HG03432 (cell line): Measurements from ENCODE around the gene KCNE3.
"Not testable (repeated sequence)": the region's sequence is repeated elsewhere in the genome, so short reads cannot be mapped to it uniquely, and the experiment has no call there.

Experiments
- ATAC-seq: cut with Tn5 transposase; IDR thresholded peaks from one replicate; pipeline ENCODE4 v1.9.1; 2021; ENCODE audit warnings: mild to moderate bottlenecking, moderate library complexity; ENCODE audit not compliant: unreplicated experiment

KCNE3 gene

DNA sequence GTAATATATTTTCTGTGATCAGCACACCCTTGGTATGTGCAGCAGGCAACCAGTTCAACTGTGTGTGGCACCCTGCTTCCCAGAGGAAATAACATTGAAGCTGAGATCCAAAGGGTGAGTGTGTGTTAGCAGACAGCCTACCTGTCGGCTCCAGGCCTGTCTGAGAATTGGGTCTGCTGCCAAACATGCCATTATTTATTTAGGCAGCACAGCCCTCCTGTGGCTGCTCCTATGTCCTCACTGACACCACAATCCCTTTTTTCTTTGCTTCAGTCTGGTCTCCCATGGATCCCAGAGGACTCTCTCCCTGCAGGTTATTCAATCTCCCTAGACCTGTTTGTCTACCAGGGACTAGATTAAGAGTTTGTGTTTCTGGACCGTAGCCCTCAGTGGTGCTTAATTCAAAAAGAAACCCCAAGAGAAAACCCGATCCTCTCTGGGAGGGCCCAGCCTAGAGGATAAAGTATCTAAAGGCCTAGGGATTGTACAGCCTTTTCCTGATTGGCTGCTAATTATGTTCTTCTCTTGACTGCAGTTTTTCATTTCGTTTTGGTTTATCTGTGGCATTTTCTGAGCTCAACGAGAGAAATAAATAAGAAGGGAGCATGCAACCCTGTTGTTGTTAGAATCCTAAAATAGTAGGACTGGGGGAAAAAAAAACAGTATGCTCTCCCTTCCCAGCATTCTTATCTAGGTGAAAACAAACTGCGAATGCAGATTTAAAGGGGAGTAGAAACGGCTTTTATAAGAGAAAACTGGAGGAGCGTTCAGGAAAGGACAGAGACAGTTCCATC is 24.1 kb downstream of the KCNE3 start:
- ATAC-seq = no peak

DNA sequence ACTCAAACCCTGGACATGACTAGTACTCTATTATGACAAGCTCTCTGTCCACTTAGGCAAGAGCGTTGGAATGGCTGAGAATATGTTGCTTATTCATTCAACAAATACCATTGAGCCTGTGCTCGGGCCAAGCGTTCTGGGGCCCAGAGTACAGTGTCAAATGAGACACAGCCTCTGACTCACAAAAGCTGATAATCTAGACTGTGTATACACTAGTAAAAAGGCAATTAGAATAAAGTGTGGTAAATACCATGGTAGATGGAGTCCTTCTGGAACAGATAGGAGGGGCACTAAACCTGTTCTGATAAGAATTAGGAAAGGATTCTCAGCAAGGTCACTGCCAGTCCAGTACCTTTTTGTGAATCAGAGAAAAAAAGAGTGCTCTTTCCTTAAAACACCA is 24.7 kb downstream of the KCNE3 start:
- no peak for ATAC-seq

DNA sequence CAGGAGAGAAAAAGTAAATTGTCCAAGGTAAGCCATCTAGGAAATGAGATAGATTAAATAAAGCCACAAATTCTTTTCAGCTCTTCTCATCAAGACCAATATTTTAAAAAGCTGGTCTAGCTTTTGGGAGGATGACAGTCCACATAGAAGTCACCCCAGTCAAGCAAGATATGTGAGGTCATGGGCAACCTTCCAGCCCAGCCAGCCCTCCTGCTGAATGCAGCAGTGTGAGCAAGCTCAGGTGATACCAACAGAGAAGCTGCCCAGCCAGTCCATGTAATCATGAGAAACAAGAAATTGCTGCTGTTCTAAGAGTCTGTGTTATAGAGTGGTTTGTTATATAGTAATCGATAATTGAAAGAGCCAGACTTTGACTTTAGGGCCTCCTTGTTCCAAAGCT is 28.7 kb downstream of the KCNE3 start:
- no peak for ATAC-seq

DNA sequence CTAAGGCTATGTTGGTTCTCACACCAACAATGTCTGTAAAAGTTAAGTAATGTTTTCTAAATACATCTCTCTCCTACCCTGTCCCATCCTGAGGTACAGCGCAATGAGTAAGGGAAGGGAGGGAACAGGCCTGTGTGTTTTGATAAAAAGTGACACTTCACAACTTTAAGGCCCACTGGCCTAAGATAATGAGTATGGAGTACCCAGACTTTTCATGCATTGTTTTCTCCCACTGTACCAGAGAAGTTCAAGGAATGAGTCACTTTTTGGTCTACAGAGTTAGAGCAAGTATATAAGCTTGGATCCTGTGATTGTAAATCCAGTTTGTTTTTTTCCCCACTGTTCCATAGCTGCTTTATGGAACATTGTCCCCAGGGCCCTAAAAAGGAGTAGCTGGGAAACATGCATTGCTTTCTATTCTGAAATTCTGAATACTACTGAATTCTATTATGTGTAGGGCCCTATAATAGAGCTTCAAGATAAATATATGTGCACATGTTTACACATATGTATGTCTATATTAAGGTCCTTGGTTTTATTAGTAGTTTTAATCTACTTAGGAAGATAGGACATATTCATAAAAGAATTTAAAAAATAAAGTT is 29.8 kb downstream of the KCNE3 start:
- ATAC-seq = no peak

DNA sequence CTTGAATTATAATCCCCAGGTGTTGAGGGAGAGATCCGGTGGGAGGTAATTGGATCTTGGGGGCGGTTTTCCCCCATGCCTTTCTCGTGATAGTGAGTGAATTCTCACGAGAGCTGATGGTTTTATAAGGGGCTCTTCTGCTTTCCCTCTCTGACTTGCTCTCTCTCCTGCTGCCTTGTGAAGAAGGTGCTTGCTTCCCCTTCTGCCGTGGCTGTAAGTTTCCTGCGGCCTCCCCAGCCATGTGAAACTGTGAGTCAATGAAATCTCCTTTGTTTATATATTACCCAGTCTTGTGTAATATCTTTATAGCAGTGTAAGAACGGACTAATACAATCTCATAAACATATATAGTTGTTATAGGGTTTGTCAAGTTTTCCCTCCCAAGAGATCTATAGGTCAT is 32.8 kb downstream of the KCNE3 start:
- no peak for ATAC-seq

DNA sequence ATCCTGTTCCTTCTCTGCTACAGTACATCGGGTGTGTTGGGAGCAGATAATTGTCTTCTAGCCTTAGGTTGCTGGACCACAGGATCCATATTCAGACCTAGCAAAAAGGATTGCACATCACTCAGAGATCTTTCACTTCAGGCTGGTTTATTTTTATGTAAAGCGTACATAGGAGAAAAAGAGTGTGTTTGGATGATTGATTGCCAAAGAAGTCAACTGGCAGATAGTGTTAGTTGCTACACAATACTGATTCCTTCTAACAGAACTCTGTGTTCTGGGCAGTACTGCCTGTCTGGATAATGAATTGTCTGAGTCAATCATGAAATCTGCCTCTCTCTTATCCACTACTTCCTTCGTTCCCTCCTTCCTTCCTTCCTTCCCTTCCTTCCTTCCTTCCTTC is 38.1 kb downstream of the KCNE3 start:
- ATAC-seq = no peak

DNA sequence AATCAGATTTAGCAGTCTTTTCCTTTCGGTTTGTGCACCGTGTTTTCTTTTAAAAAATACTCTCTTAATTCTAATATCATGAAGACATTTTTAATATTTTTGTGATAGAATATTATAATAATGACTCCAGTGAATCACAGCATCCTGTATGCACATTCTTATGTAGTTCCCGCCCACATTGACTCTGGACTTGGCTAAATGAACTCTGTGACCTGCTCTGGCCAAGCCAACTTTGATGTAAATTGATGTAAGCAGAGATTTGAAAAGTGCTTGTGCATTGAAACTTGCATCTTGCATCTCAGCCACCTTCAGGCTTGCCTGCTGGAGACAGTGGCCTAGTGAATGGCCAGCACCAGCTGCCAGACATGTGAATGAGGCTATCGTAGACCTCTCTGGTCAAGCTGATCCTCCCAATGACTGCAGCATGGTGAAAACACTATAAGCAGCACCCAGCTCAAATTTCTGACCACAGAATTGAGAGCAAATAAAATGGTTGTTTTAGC is 39.9 kb downstream of the KCNE3 start:
- ATAC-seq = no peak

DNA sequence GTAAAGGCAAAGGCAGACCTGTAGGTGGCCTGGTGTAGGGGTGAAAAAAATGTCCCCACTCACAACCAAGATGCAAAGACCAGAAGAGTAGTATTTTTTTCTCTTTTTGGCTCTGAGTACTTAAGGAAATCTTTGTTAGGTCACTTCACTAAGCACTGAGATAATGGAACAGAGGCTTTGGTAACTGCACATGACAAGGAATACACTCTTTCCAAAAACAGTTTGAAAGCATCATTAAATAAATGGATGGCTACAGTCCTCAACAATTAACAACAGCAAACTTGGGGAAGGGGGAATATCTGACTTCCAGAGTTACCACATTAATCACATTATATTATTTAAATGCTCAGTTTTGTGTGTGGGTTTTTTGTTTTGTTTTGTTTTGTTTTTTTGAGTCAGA is 42.2 kb downstream of the KCNE3 start:
- ATAC-seq = no peak

DNA sequence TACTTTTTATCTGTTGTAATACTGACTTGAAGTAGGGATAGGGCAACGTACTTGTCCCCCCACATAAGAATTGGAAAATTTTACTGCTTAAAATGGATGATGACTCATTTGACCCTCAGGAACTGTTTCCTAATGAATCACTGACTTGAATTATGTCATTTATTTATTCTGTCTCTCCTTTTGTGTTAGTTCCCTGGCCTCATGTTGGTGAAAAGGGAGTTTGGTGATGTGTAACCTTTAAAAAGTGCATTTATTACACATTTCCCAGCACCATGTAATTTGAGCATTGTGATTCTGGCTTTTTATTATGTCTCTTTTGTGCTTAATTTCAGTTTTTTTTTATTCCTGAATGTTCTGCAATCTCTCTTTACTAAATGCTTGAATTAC is 48.8 kb downstream of the KCNE3 start:
- ATAC-seq = no peak

DNA sequence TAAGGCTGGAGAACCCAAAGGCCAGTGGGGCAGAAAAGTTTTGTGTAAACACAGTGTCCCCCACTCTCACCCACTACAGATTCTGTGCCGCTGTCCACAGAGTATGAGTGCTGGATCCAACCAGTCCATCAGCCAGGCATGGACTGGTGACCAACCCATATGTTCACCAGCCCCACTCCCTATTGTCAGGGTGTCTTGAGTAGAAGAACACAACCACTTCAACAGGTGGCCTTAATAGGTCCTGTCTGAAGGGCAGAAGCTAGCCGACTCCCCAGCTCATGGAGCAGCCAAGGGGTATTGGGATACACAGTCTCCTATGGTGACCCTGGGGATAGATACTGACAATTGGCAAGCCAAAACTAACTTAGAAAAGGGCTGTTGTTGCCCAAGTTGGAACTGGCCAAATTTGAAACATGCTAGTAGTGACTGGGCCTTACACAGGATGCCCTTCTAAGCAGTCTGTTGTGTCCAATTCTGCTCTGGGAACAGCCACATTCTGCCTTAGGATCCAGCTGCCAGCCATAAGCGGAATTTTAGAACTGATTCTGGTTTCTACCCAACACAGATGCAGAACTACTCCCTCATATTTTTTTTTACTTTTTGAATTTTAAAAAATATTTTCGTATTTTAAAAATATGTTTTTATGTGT is 49.4 kb downstream of the KCNE3 start:
- ATAC-seq = no peak

DNA sequence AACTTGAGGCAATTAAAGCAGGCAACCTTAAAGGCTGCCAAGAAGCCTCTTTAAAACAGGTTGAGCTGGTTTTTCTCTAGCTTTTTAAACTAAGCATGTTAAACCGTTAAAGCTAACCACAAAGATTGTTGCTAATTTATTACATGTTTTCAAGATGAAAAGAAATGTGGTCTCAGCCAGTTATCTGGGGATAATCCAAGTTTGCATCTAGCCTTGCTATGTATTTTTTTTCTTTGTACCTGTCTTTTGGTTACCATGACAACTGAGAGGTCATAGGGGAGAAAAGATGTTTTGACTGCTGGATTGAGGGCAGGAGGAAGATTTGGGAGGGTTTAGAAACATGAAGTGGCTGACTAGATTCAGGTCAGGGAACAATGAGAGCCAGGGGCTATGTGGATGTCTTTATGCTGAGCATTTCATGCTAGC is 50.0 kb downstream of the KCNE3 start:
- ATAC-seq = no peak

DNA sequence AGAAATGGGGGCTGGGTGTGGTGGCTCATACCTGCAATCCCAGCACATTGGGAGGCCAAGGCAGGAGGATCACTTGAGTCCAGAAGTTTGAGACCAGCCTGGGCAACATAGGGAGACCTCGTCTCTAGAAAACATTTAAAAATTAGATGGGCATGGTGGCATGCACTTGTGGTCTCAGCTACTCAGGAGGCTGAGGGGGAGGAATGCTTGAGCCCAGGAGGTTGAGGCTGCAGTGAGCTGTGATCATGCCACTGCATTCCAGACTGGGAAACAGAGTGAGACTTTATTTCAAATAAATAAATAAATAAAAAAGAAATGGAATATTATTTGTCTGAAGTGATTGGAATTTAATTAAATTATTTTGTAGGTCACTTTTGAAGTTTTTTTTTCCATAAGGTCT is 50.4 kb downstream of the KCNE3 start:
- ATAC-seq = not testable (repeated sequence)

DNA sequence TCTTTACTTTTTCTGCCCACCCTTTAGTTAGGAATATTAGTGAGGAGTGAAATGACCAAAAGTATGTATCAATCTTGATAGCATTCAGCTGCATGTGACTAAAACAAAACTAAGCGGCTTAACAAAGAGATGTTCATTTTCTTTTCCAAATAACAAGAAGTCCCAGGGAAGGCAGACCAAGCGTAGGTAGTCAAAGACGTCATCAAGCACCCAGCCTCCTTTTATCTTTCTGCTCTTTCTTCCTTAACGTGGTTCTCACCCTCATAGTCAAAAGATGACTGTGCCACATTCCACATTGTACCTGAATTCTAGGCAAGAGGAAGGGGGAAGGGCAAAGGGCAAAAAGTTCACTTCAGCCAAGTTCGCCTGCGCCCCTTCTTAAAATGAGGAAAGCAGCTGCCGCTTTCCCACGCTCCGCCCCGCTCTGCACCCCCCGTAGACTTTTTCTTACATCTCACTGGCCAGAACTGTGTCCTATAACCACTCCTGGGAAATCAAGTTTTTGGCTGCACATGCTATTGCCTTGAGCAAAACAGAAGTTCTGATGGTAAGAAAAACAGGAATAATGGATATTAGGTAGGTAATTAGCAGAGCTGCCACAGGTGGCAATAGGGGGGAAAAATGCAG is 54.5 kb downstream of the KCNE3 start:
- no peak for ATAC-seq

DNA sequence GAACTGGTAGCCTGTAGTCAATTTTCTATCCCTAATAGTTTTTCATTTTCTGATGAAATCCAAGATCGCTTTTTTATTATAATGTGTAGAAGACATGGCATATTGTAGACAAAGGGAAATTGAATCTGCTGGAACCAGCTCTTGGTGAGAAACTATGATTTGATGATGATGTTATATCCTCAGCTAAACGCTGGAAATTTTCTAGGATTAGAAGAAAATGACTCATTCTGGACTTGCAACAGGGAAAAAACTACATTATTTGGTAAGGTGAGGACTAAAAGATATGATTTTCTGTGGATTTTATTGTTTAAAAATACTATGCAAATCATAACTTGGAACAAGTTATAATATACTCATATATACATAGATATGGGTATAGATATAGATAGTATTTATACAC is 55.0 kb downstream of the KCNE3 start:
- ATAC-seq = no peak

DNA sequence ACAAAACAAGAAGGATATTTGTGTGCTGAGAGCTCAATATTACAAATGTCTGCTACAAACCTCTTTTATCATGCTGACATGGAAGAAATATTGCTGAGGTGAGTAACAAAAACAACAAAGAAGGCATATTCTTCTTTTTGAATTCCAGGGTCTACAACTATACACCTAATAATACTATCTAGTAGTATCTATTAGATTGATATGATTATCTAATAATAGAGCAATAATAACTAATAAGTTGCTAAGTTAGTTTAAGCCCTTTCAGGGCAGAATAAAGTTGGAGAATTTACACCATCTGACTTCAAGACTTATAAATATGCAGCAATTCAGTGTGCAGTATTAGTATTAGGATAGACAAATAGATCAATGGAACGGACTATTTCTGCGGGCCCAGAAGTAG is 57.7 kb downstream of the KCNE3 start:
- no peak for ATAC-seq
